HG02759 (cell line): ENCODE measurements around the gene KREMEN2.
A peak's percentile ranks its signal among the peaks of the same experiment; 100 is the strongest.
"Not testable (repeated sequence)": the region's sequence is repeated elsewhere in the genome, so short reads cannot be mapped to it uniquely, and the experiment has no call there.

Experiments
- ATAC-seq: cut with Tn5 transposase; IDR thresholded peaks from one replicate; pipeline ENCODE4 v1.9.1; 2021; ENCODE audit warnings: mild to moderate bottlenecking, moderate library complexity; ENCODE audit not compliant: unreplicated experiment

Gene KREMEN2, protein sequence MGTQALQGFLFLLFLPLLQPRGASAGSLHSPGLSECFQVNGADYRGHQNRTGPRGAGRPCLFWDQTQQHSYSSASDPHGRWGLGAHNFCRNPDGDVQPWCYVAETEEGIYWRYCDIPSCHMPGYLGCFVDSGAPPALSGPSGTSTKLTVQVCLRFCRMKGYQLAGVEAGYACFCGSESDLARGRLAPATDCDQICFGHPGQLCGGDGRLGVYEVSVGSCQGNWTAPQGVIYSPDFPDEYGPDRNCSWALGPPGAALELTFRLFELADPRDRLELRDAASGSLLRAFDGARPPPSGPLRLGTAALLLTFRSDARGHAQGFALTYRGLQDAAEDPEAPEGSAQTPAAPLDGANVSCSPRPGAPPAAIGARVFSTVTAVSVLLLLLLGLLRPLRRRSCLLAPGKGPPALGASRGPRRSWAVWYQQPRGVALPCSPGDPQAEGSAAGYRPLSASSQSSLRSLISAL

DNA sequence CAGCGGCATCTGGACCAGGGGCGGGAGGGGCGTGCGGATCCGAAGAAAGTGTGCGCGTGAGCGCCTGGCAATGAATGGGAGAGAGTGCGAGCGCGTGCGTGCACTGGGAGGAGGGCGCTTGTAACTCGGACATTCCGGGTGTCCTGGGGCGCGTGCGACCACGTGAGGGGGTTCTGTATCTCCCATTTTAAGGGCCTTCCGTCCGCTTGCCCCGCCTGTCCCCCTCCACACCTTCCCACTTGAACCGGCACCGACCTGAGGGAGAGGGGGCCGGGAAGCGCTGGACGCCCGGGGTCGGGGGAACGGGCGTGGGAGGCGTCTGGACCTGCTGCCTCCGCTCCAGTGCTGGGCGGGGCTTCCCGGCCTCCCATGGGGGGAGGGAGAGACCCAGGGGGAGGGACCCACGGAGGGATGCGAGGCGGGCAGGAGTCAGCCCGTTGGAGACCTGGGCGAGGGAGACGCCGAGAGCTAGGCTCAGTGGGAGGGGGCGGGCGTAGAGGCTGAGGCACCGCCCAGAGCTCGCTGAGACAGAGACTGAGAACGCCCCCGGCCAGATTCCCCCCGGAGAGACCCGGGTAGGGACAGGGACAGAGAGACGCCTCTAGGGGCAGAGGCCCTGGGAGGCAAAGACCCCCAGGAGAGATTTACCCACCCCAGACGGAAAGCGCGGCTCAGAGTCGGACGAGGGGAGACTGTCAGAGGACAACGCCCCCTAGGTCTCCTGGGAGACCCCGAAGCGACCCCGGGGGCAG is at the start of gene KREMEN2:
Gene KREMEN2 (plus strand): TSS at position 553 of the 752 bp plus-strand sequence. CDS start 246 bp downstream, outside the sequence.
- ATAC-seq, result no peak

DNA sequence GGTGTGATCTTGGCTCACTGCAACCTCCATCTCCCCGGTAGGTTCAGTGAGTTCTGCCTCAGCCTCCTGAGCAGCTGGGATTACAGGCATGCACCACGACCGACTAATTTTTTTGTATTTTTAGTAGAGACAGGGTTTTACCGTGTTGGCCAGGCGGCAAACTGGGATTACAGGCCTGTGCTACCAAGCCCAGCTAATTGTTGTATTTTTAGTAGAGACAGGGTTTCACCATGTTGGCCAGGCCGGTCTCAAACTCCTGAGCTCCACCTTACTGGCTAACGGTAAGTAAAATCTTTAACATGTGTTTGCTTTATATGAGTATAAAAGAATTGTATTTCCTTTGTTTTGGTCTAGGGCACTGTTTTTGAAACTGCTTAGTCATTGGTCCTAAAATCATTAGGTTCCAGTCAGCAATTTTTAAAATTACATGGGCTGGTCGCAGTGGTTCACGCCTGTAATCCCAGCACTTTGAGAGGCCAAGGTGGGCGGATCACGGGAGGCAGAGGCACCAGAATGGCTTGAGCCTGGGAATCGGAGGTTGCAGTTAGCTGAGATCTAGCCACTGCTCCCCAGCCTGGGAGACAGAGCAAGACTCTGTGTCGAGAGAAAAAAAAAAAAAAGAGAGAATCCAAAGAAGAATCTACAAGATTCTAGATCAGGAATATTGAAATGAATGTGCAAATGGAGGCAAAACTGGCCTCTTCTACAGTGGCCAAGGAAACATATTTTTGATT is 48.7 kb upstream of the KREMEN2 start:
- no peak for ATAC-seq

DNA sequence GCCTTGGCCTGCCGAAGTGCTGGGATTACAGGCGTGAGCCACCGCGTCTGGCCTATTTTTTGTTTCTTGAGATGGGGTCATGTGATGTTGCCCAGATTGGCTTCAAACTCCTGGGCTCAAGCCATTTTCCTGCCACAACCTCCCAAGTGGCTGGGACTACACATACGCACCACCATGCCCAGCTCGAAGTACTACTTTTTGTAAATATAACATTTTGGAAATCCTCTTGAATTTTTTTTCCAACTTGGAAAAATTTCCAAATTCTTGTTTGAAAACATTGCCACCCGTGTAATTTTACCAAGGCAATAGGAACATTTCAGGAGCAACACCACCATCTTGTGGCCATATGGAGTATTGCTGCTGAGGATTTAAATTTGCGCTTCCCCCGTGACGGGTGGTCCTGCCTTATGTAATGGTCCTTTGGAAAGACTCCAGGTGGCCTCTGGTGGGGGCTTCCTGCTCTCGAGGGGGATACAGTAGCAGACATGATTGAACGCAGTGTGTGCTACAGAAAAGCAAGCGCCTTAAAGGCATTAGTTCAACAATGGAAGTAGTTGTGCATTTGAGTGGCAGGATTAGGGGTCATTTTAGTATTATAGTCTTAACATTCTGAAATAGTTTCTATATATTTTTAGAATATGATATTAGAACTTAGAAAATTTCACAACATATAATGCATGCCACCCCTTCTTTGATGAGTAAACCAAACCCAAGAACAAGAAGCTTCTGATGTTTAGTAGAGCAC is 44.4 kb upstream of the KREMEN2 start:
- no peak for ATAC-seq

DNA sequence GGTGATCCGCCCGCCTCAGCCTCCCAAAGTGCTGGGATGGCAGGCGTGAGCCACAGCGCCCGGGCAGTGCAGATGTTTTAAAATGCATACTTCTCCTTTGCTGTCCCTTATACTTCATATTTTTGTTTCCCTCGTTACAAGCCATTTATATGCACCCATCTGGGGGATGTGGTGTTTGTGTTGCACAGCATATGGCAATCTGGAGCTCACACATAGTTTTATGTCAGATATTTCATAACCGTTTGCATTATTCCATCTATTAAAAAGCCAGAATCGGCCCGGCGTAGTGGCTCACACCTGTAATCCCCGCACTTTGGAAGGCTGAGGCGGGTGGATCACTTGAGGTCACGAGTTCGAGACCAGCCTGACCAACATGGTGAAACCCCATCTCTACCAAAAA is 40.6 kb upstream of the KREMEN2 start:
- ATAC-seq, result no peak

DNA sequence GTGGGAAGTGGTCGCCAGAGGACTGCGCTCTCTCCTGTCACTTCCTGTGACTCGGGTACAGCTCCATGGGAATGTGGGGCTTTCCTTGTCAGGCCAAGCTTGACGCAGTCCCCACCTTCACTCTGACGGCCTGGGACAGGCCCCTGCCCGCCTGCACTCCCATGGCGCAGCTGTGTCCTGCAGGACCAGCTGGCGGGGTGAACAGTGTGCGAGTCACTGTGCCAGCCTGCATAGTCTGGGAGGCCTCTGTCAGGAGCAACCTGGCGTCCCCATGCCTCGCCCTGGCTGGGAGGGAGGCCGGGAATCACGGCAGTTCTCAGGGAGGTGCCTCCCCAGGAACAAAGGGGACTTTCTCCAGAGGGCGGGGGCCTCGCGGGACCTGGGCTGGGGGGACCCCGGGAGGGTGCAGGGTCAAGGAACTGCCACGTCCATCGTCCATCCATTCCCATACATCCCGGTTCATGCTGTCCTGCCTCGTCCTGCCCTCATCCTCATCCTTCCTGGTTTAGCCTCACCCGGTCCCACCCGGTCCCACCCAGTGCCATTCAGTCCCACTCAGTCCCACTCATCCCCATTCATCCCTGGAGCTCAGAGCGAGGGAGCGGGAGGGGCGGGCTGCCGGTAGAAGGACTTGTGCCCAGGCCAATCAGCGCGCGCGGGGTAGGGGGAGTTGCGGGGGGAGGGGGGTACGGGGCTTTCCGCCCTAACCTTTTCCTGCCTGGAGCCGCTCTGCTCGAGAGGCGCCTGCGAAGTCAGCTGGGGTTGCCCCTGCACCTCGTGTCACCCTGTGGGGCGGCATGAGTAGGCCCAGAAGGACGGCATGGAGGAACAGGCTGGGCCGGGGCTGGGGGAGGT is 38.9 kb upstream of the KREMEN2 start:
- no peak for ATAC-seq

DNA sequence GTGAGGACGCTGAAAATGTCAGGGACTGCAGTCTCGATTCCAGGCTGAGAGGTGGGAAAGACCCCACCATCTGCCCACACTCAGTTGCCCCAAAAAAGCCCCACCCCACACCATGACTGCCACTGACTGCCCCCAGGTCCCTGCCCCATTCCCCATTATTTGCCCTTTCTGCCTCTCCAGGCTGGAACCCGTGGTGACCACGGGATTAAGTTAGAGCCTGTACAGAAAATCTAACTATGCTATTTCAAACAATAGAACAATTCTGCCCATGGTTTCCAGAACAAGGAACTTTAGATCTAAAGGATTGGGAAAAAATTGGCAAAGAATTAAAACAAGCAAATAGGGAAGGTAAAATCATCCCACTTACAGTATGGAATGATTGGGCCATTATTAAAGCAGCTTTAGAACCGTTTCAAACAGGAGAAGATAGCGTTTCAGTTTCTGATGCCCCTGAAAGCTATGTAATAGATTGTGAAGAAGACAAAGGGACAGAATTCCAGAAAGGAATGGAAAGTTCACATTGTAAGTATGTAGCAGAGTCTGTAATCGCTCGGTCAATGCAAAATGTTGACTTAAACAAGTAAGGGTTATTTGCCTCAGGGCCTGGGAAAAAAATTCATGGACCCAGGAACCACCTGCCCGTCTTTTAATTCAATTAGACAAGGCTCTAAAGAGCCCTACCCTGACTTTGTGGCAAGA is 38.0 kb upstream of the KREMEN2 start:
- ATAC-seq, result no peak

DNA sequence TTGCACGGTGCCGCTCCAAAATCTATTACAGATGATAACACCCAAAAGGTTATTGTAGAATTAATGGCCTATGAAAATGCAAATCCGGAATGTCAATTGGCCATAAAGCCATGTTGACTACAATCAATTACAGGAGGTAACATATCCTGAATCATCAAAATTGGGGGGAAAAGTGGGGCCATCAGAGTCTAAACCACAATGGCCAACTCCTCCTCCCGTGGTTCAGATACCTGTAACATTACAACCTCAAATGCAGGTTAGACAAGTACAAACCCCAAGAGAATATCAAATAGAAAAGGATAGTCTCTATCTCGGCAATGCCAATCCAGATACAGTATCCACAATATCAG is 37.5 kb upstream of the KREMEN2 start:
- ATAC-seq, result no peak

DNA sequence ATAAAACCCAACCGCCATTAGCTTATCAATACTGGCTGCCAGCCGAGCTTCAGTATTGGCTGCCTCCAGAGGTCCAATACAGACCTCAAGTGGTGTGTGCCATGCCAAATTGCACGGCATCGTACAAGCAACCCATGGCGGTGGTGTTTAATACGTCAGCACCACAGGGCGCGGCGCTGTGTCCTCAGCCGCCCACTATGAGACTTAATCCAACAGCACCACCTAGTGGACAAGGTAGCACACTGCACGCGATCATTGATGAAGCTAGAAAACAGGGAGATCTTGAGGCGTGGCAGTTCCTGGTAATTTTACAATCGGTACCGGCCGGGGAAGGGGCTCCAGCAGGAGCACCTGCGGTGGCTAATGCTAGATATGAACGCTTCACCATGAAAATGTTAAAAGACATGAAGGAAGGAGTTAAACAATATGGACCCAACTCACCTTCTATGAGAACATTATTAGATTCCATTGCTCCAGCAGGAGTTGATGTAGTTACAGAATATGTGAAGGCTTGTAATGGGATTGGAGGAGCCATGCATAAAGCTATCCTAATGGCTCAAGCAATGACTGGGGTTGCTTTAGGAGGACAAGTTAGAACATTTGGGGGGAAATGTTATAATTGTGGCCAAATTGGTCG is 36.9 kb upstream of the KREMEN2 start:
- peak; percentile 64 for ATAC-seq

DNA sequence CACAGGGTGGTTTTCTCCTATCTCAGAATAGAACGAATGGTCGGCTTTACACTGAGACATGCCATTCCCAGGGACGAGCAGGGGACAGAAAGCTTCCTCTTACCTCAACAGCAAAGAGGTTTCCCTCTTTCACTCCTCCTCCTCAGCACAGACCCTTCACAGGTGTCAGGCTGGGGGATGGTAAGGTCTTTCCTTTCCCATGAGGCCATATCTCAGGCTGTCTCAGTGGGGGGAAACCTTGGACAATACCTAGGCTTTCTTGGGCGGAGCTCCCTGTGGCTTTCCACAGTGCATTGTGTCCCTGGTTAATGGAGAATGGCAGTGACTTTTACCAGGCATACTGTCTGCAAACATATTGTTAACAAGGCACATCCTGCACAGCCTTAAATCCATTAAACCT is 35.9 kb upstream of the KREMEN2 start:
- not testable (repeated sequence) for ATAC-seq

DNA sequence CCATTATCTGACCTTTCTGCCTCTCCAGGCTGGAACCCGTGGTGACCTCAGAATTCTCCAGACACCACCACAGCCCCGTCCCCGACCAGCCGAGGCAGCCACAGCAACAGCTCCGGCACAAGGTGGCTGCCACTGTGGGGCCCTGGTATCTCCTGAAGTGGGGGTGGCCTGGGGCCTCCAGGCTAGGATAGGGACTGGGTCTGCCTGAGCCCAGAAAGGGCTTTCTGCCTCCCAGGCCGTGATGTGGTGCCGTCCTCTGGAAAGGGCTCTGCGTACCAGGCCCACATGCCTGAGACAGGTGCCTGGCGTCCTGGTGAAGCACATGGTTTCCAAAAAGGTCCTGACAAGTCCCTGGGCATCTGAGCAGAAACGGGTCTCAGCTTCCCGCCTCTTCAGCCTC is 35.3 kb upstream of the KREMEN2 start:
- ATAC-seq, result no peak

DNA sequence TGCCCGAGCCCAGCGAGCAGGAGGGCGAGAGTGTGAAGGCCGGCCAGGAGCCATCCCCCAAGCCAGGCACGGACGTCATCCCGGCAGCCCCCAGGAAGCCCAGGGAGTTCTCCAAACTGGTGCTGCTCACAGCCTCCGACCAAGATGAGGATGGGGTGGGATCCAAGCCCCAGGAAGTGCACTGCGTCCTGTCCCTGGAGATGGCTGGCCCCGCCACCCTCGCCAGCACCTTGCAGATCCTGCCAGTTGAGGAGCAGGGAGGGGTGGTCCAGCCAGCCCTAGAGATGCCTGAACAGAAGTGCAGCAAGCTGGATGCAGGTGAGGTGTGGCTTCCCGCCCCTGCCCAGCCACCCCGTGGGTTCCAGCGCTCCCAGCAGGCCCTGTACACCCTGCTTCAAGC is 34.4 kb upstream of the KREMEN2 start:
- ATAC-seq, result no peak

DNA sequence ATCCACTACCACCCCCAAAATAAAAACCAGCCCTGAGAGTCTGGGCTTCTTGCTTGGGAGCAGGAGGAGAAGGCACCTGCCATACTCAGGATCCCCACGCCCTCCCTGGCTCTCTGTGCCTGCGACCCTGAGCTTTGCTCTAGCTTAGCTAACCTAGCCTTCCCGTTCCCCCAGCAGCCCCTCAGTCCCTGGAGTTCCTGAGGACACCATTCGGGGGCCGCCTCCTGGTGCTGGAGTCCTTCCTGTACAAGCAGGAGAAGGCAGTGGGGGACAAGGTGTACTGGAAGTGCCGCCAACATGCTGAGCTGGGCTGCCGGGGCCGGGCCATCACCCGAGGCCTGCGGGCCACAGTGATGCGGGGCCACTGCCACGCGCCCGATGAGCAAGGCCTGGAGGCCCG is 33.8 kb upstream of the KREMEN2 start:
- ATAC-seq, result no peak

DNA sequence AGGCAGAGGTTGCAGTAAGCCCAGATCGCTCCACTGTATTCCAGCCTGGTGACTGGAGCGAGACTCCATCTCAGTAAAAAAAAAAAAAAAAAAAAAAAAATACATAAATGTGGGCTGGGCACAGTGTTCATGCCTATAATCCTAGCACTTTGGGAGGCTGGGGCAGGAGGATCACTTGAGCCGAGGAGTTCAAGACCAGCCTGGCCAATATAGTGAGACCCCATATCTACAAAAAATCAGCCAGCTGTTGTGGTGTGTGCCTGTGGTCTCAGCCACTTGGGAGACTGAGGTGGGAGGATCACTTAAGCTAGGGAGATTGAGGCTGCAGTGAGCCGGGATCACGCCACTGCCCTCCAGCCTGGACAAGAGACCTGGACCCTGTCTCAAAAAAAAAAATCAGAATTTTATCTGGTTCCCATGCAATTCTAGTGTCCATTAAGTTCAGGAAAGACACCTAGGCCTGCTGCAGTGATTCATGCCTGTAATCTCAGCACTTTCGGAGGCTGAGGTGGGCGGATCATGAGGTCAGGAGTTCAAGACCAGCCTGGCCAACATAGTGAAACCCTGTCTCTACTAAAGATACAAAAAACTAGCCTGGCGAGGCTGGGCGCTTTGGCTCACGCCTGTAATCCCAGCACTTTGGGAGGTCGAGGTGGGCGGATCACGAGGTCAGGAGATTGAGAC is 32.7 kb upstream of the KREMEN2 start:
- not testable (repeated sequence) for ATAC-seq

DNA sequence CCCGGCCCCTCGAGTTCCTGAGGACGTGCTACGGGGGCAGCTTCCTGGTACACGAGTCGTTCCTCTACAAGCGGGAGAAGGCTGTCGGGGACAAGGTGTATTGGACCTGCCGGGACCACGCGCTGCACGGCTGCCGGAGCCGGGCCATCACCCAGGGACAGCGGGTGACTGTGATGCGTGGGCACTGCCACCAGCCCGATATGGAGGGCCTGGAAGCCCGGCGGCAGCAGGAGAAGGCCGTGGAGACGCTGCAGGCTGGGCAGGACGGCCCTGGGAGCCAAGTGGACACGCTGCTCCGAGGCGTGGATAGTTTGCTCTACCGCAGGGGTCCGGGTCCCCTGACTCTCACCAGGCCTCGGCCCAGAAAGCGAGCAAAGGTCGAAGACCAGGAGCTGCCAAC is 30.9 kb upstream of the KREMEN2 start:
- ATAC-seq, result no peak

DNA sequence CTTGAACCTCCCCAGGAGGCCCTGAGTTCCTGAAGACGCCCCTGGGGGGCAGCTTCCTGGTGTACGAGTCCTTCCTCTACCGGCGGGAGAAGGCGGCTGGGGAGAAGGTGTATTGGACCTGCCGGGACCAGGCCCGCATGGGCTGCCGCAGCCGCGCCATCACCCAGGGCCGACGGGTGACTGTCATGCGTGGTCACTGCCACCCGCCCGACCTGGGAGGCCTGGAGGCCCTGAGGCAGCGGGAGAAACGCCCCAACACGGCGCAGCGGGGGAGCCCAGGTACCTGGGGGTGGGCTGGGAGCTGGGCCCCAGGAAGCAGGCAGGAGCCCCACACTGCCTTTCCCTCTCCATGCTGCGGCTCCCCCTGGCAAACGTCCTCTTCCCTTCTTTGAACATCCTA is 30.4 kb upstream of the KREMEN2 start:
- ATAC-seq, result no peak

DNA sequence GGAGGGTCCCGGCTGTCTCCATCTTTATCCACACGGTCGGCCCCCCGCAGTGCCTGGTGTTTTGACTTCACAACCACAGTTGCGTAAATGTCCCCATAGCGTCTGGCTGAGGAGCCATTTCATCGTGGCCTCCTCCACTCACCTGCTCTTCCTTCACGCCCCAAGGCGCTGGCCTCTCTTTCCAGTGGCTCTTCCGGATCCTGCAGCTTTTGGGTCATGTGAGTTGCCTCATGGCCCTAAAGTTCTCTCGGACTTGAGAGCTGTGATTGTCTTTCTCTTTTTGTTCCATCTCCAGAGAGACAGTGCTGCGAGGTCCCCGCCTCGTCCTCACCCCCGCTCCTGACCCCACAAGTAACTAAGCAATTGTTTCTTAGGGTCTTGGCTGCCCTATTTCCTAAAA is 29.6 kb upstream of the KREMEN2 start:
- ATAC-seq, result no peak

DNA sequence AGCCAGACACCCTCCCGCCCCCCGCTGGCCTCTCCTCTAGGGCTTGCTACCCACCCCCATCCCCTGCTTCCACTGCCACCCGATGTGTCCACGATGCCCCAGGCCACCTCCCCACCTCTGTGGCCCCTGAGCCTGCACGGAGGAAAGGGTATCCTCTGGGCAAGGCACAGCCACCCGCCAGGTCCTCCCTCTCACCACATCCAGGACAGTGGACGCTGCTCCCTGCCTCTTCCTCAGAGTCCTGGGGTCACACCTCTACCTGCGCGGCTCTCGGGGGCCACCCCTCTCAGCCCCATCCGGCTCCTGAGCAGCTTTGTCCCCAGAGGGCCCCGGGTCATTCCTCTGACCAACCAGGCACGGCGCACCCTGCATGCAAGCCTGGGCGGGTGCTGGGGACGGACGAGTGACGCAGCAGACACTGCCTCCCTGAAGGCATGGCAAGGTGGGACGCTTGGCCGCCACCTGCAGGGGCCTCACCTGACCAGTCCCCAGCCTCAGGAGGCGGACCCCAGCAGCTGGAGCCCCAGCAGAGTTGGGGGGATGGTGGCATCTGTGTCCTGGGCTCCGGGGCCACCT is 27.6 kb upstream of the KREMEN2 start:
- no peak for ATAC-seq

DNA sequence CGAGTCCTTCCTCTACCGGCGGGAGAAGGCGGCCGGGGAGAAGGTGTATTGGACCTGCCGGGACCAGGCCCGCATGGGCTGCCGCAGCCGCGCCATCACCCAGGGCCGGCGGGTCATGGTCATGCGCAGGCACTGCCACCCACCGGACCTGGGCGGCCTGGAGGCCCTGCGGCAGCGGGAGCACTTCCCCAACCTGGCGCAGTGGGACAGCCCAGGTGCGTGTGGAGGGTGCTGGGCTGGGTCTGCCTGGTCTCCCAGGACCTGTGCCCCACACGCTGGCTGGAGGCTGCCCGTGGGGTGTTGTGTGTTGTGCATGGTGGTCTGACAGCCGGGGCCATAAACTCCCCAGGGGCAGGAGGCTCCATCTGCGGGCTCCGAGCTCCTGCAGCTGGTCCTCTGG is 26.9 kb upstream of the KREMEN2 start:
- no peak for ATAC-seq
